GM23338 (cell line): ENCODE results near the gene RNFT2. TPM values are rescaled to one million over a fixed set of nuclear protein-coding genes. Genes with fewer than 3 reads are reported as not detected.

Experiments
- ATAC-seq: fragments of 200-7000 bp; cut with Tn5 transposase; 3 replicates; pipeline ENCODE4 v1.9.1; 2020
- DNase-seq: peaks from one replicate; pipeline ENCODE4 v3.0.0-alpha.2; 2015; ENCODE audit warnings: low spot score
- H2AFZ ChIP-seq: fragments of 200-600 bp; sonication (generic); 2 replicates; pipeline ENCODE4 v1.8.0; 2016; ENCODE audit warnings: antibody characterized with exemption, mild to moderate bottlenecking, moderate library complexity
- H3F3A ChIP-seq: fragments of 200-600 bp; sonication (generic); replicated peaks from 2 replicates; pipeline ENCODE4 v1.8.0; 2017; ENCODE audit warnings: antibody characterized with exemption, mixed run types, low read depth
- H3K27ac ChIP-seq: fragments of 200-600 bp; sonication (generic); 2 replicates; pipeline ENCODE4 v1.6.1; 2016; ENCODE audit warnings: low read depth
- H3K27me3 ChIP-seq: fragments of 200-600 bp; sonication (generic); 2 replicates; pipeline ENCODE4 v1.8.0; 2016; ENCODE audit warnings: mild to moderate bottlenecking, mixed run types, moderate library complexity; ENCODE audit not compliant: insufficient read depth
- H3K36me3 ChIP-seq: fragments of 200-600 bp; sonication (generic); 2 replicates; pipeline ENCODE4 v1.8.0; 2016; ENCODE audit warnings: mild to moderate bottlenecking; ENCODE audit not compliant: insufficient read depth
- H3K4me1 ChIP-seq: fragments of 200-600 bp; sonication (generic); 2 replicates; pipeline ENCODE4 v1.8.0; 2016; ENCODE audit warnings: mild to moderate bottlenecking, moderate library complexity; ENCODE audit not compliant: insufficient read depth
- H3K4me2 ChIP-seq: fragments of 200-600 bp; sonication (generic); 2 replicates; pipeline ENCODE4 v1.7.1; 2017; ENCODE audit warnings: mixed run types
- H3K4me3 ChIP-seq: fragments of 200-600 bp; sonication (generic); 2 replicates; pipeline ENCODE4 v1.6.1; 2016; ENCODE audit warnings: mixed run types
- H3K79me2 ChIP-seq: fragments of 200-600 bp; sonication (generic); replicated peaks from 2 replicates; pipeline ENCODE4 v1.8.0; 2017; ENCODE audit warnings: mild to moderate bottlenecking; ENCODE audit not compliant: insufficient read depth
- H3K9me2 ChIP-seq: fragments of 200-600 bp; sonication (generic); 2 replicates; pipeline ENCODE4 v1.8.0; 2017; ENCODE audit not compliant: insufficient read depth
- H4K20me1 ChIP-seq: fragments of 200-600 bp; sonication (generic); replicated peaks from 2 replicates; pipeline ENCODE4 v1.8.0; 2017; ENCODE audit warnings: mild to moderate bottlenecking; ENCODE audit not compliant: insufficient read depth
- H3K27ac Mint-ChIP-seq: 2 replicates; pipeline ENCODE4 v1.8.0; 2020; ENCODE audit warnings: inconsistent platforms, mild to moderate bottlenecking, moderate library complexity, mixed read lengths
- H3K27me3 Mint-ChIP-seq: 3 replicates; pipeline ENCODE4 v1.8.0; 2022; ENCODE audit warnings: low read depth, mild to moderate bottlenecking, moderate library complexity, mixed read lengths, inconsistent platforms; ENCODE audit not compliant: insufficient read depth, poor library complexity
- H3K36me3 Mint-ChIP-seq: 3 replicates; pipeline ENCODE4 v1.8.0; 2021; ENCODE audit warnings: low read depth, mild to moderate bottlenecking, inconsistent platforms, moderate library complexity, mixed read lengths
- H3K4me1 Mint-ChIP-seq: 3 replicates; pipeline ENCODE4 v1.8.0; 2020; ENCODE audit warnings: mild to moderate bottlenecking, inconsistent platforms, mixed read lengths
- H3K4me3 Mint-ChIP-seq: 3 replicates; pipeline ENCODE4 v1.8.0; 2021; ENCODE audit warnings: moderate library complexity, mild to moderate bottlenecking, inconsistent platforms, mixed read lengths
- H3K9me3 Mint-ChIP-seq: 3 replicates; pipeline ENCODE4 v1.8.0; 2020; ENCODE audit warnings: moderate library complexity, mild to moderate bottlenecking, inconsistent platforms, mixed read lengths
- CREB1 ChIP-seq: fragments of 250-450 bp; sonication (Bioruptor Pico); IDR thresholded peaks from 2 replicates; pipeline ENCODE4 v1.5.0; 2020; ENCODE audit warnings: low read depth, mild to moderate bottlenecking, moderate library complexity
- CTCF ChIP-seq, 2 experiments: fragments of 200-600 bp in 1 of 2; sonication (generic) in 1 of 2; conservative IDR thresholded peaks; 2 replicates each; pipeline versions ENCODE4 v1.5.1 to v1.6.1; 2016 to 2017; ENCODE audit warnings: antibody characterized with exemption in 2 of 2, low read depth in 2 of 2, mild to moderate bottlenecking in 2 of 2, moderate library complexity in 1 of 2
- ETS1 ChIP-seq: IDR thresholded peaks from 2 replicates; pipeline ENCODE4 v1.6.1; 2016; ENCODE audit warnings: antibody characterized with exemption
- EZH2 ChIP-seq: fragments of 200-600 bp; sonication (generic); IDR thresholded peaks from one replicate; pipeline ENCODE4 v1.8.0; 2017; ENCODE audit warnings: antibody characterized with exemption, mild to moderate bottlenecking, low read depth; ENCODE audit not compliant: unreplicated experiment
- EZH2phosphoT487 ChIP-seq: fragments of 200-600 bp; sonication (generic); IDR thresholded peaks from one replicate; pipeline ENCODE4 v1.8.1; 2018; ENCODE audit warnings: antibody characterized with exemption; ENCODE audit not compliant: unreplicated experiment
- JUNB ChIP-seq: IDR thresholded peaks from one replicate; pipeline ENCODE4 v1.6.1; 2016; ENCODE audit warnings: antibody characterized with exemption; ENCODE audit not compliant: unreplicated experiment
- NANOG ChIP-seq: IDR thresholded peaks from 2 replicates; pipeline ENCODE4 v1.6.1; 2016; ENCODE audit warnings: antibody characterized with exemption, borderline replicate concordance
- POLR2AphosphoS5 ChIP-seq: IDR thresholded peaks from 2 replicates; pipeline ENCODE4 v1.6.1; 2016; ENCODE audit warnings: antibody characterized with exemption, low read depth
- REST ChIP-seq: IDR thresholded peaks from one replicate; pipeline ENCODE4 v1.6.1; 2018; ENCODE audit warnings: antibody characterized with exemption; ENCODE audit not compliant: unreplicated experiment
- STAT1 ChIP-seq: IDR thresholded peaks from one replicate; pipeline ENCODE4 v1.6.1; 2016; ENCODE audit warnings: antibody characterized with exemption; ENCODE audit not compliant: unreplicated experiment
- ZNF114 ChIP-seq: fragments of 250-450 bp; sonication (Bioruptor Pico); IDR thresholded peaks from 2 replicates; pipeline ENCODE4 v1.5.0; 2020; ENCODE audit warnings: mild to moderate bottlenecking, moderate library complexity
- ZNF331 ChIP-seq: fragments of 250-450 bp; sonication (Bioruptor Pico); IDR thresholded peaks from 2 replicates; pipeline ENCODE4 v1.5.0; 2020; ENCODE audit warnings: low read depth, mild to moderate bottlenecking, moderate library complexity
- polyA plus RNA-seq: library from polyadenylated mRNA; unstranded; fragments of >200 nt; fragmentation: Nextera tagmentation; extraction: Ambion mirVana; gene quantifications from 2 replicates; pipeline ENCODE4 v1.2.1, GENCODE V29; 2016
- total RNA-seq: library from RNA; depleted of rRNA; stranded (reverse); fragments of >200 nt; shearing (Covaris generic); gene quantifications from 2 replicates; pipeline ENCODE4 v1.2.3, GENCODE V29; 2014
- TF ChIP-seq, protein P1 (sequence below): fragments of 250-450 bp; sonication (Bioruptor Pico); IDR thresholded peaks from 2 replicates; pipeline ENCODE4 v1.5.0; 2020; ENCODE audit warnings: mild to moderate bottlenecking, moderate library complexity

Gene RNFT2
- total and polyA plus RNA-seq, 2 experiments from 2014 or later: 19.3 to 22.9 TPM

- ATAC-seq (no peak), DNase-seq (no peak)
- Histone ChIP-seq H3K79me2 (peaks cover 38% of the 10 kb centered on the region), H4K20me1 (peaks cover 14% of the 10 kb centered on the region; the same call in 1 of the 2 replicates), H3K27ac (no peak overlapping the region), H3K9me2 (no peaks in the 10 kb centered on the region), H3K4me3 (peak overlapping the region; percentile 96), H3K4me1 (peaks cover 12% of the 10 kb centered on the region), H3F3A (no peaks in the 10 kb centered on the region), H2AFZ (no peak overlapping the region), H3K27me3 (no peaks in the 10 kb centered on the region), H3K36me3 (no peaks in the 10 kb centered on the region; the same call in 1 of the 2 replicates), H3K4me2 (peak overlapping the region; percentile 83; the same call in 1 of the 2 replicates)
- TF ChIP-seq CTCF (conservative IDR thresholded peaks at IDR 0.05; ENCODE audit: low read depth in 2 of 2) (no peak), ETS1 (no peak), STAT1 (no peak), EZH2phosphoT487 (no peak), CREB1 (no peak), NANOG (no peak), POLR2AphosphoS5 (no peak), JUNB (no peak), REST (no peak), ZNF331 (CRISPR knock-in tag) (no peak), EZH2 (no peak), ZNF114 (CRISPR knock-in tag) (no peak)
- TF ChIP-seq, protein P1, sequence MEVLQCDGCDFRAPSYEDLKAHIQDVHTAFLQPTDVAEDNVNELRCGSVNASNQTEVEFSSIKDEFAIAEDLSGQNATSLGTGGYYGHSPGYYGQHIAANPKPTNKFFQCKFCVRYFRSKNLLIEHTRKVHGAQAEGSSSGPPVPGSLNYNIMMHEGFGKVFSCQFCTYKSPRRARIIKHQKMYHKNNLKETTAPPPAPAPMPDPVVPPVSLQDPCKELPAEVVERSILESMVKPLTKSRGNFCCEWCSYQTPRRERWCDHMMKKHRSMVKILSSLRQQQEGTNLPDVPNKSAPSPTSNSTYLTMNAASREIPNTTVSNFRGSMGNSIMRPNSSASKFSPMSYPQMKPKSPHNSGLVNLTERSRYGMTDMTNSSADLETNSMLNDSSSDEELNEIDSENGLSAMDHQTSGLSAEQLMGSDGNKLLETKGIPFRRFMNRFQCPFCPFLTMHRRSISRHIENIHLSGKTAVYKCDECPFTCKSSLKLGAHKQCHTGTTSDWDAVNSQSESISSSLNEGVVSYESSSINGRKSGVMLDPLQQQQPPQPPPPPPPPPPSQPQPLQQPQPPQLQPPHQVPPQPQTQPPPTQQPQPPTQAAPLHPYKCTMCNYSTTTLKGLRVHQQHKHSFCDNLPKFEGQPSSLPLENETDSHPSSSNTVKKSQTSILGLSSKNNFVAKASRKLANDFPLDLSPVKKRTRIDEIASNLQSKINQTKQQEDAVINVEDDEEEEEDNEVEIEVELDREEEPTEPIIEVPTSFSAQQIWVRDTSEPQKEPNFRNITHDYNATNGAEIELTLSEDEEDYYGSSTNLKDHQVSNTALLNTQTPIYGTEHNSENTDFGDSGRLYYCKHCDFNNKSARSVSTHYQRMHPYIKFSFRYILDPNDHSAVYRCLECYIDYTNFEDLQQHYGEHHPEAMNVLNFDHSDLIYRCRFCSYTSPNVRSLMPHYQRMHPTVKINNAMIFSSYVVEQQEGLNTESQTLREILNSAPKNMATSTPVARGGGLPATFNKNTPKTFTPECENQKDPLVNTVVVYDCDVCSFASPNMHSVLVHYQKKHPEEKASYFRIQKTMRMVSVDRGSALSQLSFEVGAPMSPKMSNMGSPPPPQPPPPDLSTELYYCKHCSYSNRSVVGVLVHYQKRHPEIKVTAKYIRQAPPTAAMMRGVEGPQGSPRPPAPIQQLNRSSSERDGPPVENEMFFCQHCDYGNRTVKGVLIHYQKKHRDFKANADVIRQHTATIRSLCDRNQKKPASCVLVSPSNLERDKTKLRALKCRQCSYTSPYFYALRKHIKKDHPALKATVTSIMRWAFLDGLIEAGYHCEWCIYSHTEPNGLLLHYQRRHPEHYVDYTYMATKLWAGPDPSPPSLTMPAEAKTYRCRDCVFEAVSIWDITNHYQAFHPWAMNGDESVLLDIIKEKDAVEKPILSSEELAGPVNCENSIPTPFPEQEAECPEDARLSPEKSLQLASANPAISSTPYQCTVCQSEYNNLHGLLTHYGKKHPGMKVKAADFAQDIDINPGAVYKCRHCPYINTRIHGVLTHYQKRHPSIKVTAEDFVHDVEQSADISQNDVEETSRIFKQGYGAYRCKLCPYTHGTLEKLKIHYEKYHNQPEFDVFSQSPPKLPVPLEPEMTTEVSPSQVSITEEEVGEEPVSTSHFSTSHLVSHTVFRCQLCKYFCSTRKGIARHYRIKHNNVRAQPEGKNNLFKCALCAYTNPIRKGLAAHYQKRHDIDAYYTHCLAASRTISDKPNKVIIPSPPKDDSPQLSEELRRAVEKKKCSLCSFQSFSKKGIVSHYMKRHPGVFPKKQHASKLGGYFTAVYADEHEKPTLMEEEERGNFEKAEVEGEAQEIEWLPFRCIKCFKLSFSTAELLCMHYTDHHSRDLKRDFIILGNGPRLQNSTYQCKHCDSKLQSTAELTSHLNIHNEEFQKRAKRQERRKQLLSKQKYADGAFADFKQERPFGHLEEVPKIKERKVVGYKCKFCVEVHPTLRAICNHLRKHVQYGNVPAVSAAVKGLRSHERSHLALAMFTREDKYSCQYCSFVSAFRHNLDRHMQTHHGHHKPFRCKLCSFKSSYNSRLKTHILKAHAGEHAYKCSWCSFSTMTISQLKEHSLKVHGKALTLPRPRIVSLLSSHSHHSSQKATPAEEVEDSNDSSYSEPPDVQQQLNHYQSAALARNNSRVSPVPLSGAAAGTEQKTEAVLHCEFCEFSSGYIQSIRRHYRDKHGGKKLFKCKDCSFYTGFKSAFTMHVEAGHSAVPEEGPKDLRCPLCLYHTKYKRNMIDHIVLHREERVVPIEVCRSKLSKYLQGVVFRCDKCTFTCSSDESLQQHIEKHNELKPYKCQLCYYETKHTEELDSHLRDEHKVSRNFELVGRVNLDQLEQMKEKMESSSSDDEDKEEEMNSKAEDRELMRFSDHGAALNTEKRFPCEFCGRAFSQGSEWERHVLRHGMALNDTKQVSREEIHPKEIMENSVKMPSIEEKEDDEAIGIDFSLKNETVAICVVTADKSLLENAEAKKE (CRISPR knock-in tag): no peak
- peaks cover 29% of the 10 kb centered on the region for H3K36me3 Mint-ChIP-seq
- H3K9me3 Mint-ChIP-seq: no peaks in the 10 kb centered on the region
- peak overlapping the region; percentile 96 for H3K4me3 Mint-ChIP-seq
- H3K27me3 Mint-ChIP-seq: peaks cover 5% of the 10 kb centered on the region
- H3K4me1 Mint-ChIP-seq: peaks cover 12% of the 10 kb centered on the region
- H3K27ac Mint-ChIP-seq: no peak overlapping the region
These were observed 1.3 kb downstream of the RNFT2 start for GRCh38 chr12:116739381-116739887.
